ENCODE data around the gene CARD14.
"Not testable (repeated sequence)": the region's sequence is repeated elsewhere in the genome, so short reads cannot be mapped to it uniquely, and the experiment has no call there.

Gene CARD14

DNA sequence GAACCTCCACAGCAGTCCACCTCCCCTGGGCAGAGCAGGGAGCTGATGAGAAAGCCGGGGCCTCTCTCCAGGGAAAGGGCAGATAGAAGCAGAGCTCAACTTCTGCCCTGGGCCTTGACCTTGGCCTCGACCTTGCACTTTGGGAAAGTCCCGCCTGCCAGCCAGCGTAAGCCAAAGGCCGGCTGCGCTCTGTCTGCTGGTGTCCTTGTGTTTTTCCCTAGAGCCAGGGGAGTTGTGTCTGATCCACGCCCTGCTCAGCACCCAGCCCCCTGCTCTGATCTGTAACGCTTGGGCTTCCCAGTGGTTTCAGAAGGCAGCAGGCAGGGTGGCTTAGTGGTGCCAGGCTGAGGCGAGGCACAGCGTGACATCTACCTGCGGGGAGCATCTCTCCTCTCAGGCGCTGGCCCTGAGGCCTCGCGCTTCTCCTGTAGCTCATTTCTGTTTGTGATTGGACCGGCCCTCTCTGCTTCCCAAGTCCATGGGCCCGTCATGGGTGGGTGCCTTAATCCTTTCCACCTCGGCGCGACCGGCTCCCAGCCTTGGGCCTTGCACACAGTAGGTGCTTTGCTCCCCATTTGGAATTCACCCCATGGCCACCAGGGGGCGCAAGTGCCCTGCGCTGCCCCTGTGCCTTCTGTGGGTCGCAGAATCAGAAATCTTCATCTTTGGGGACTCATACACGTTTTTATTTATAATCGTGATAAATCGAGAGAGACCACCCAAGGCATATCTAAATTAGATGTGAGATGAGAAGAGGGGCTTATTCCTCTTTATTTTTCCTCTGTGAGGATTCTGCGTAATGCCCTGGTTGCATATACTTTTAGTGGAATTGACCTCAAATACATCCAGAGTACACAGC, 26.1 kb downstream of the CARD14 start:
- TF ChIP-seq, protein P1, sequence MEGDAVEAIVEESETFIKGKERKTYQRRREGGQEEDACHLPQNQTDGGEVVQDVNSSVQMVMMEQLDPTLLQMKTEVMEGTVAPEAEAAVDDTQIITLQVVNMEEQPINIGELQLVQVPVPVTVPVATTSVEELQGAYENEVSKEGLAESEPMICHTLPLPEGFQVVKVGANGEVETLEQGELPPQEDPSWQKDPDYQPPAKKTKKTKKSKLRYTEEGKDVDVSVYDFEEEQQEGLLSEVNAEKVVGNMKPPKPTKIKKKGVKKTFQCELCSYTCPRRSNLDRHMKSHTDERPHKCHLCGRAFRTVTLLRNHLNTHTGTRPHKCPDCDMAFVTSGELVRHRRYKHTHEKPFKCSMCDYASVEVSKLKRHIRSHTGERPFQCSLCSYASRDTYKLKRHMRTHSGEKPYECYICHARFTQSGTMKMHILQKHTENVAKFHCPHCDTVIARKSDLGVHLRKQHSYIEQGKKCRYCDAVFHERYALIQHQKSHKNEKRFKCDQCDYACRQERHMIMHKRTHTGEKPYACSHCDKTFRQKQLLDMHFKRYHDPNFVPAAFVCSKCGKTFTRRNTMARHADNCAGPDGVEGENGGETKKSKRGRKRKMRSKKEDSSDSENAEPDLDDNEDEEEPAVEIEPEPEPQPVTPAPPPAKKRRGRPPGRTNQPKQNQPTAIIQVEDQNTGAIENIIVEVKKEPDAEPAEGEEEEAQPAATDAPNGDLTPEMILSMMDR (IDR thresholded peaks at IDR 0.05; ENCODE audit: control insufficient read depth, extremely low read depth, insufficient read depth): peak; percentile 52
- no peak overlapping the region for H3K4me3 ChIP-seq (ENCODE audit: low read depth, low read length)
- DNase-seq (ENCODE audit: low read depth): no peak

DNA sequence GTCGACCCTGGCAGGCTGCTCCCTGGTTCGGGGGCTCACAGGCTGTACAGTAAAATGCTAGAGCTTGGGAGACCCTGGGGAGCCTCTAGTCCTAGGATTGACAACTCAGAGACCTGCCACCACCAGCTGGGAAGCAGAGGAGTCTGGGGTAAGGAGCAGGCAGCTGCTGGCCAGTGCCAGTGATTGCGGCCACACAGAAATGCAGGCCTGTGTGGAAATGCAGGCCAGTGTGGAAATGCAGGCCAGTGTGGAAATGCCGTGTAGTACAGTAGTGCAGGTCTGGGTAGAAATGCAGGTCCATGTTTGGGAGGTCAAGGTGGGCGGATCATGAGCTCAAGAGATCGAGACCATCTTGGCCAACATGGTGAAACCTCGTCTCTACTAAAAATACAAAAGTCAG, 26.8 kb downstream of the CARD14 start:
- no peak overlapping the region for H3K4me3 ChIP-seq (ENCODE audit: low read depth, low read length)
- TF ChIP-seq, protein P1 (IDR thresholded peaks at IDR 0.05; ENCODE audit: control insufficient read depth, extremely low read depth, insufficient read depth): no peak
- DNase-seq (ENCODE audit: low read depth): no peak

DNA sequence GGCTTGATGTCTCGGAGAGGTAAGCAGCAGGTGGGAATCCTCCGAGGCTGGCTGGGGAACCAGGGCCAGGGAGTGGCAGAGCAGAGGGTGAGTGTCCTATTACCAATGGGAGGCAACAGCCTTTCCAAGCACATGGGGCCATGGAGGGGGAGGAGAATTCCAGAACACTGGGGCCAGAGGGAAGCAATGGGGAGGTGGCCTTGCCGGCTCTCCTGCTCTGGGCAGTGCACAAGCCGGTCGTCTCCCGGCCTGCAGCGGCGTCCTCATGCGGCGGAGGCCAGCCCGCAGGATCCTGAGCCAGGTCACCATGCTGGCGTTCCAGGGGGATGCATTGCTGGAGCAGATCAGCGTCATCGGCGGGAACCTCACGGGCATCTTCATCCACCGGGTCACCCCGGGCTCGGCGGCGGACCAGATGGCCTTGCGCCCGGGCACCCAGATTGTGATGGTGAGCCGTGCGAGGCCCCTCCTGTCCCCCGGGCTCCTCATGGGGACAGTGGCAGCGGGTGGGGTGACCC, 28.4 kb downstream of the CARD14 start:
- no peak for DNase-seq (ENCODE audit: low read depth)
- TF ChIP-seq, protein P1 (IDR thresholded peaks at IDR 0.05; ENCODE audit: control insufficient read depth, extremely low read depth, insufficient read depth): no peak
- no peak overlapping the region for H3K4me3 ChIP-seq (ENCODE audit: low read depth, low read length)

DNA sequence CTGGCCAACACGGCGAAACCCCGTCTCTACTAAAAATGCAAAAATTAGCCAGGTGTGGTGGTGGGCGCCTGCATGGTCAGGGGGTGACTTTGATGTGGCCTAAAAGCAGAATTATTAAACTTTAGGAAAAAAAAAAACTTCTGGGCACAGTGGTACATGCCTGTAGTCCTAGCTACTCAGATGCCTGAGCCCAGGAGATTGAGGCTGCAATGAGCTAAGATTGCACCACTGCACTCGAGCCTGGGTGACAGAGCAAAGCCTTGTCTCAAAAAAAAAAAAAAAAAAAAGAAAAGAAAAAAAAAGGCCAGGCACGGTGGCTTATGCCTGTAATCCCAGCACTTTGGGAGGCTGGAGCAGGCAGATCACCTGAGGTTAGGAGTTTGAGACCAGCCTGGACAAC, 29.5 kb downstream of the CARD14 start:
- H3K4me3 ChIP-seq (ENCODE audit: low read depth, low read length); DNase-seq (ENCODE audit: low read depth): not testable (repeated sequence)

DNA sequence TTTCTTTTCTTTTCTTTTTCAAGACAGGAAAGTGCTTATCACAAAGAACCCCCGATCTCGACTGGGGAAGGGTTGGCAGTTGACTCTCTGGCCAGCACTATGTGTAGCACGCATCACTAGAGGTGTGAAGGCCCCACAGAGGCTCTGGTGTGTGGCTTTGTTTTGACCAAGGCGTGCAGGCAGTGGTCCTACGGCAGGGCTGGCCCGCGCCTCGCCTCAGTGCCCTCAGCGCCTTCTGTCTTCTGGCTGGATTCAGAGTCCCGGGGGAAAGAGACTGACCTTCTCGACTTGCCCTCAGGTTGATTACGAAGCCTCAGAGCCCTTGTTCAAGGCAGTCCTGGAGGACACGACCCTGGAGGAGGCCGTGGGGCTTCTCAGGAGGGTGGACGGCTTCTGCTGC, 31.6 kb downstream of the CARD14 start:
- DNase-seq (ENCODE audit: low read depth): no peak
- TF ChIP-seq, protein P1 (IDR thresholded peaks at IDR 0.05; ENCODE audit: control insufficient read depth, extremely low read depth, insufficient read depth): no peak
- no peak overlapping the region for H3K4me3 ChIP-seq (ENCODE audit: low read depth, low read length)

DNA sequence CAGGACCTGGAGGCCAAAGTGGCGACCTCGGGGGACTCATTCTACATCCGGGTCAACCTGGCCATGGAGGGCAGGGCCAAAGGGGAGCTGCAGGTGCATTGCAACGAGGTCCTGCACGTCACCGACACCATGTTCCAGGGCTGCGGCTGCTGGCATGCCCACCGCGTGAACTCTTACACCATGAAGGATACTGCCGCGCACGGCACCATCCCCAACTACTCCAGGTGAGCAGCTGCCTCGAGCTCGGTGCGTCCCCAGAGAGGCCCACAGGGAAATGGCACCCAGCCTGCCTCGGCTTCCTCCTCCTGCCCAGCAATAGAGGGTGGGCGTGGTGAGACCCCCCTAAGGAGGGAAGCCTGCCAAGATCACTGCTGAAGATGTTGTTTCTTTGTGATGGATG, 32.4 kb downstream of the CARD14 start:
- H3K4me3 ChIP-seq (ENCODE audit: low read depth, low read length): no peak overlapping the region
- DNase-seq (ENCODE audit: low read depth): no peak
- TF ChIP-seq, protein P1 (IDR thresholded peaks at IDR 0.05; ENCODE audit: control insufficient read depth, extremely low read depth, insufficient read depth): no peak

DNA sequence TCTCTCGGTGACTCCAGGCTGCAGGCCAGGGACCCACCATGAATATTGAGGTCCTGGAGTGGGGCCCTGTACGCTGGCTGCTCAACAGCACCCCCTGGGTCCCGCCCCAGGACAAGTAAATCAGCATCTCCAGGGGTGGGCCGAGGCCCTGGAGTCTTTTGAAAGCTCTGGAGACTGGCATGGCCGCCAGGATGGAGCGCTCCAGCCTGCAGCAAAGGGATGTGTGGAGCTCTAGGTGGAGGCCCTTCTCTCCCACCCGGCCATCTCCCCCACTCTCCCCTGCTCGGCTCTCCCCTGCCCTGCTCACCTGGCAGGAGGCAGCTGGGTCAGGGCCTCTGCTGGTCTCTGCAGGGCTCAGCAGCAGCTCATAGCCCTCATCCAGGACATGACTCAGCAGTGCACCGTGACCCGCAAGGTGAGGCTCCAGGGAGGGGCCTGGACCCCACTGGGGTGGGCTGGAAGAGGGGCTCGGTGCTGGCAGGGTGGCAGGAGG, 33.7 kb downstream of the CARD14 start:
- TF ChIP-seq, protein P1 (IDR thresholded peaks at IDR 0.05; ENCODE audit: control insufficient read depth, extremely low read depth, insufficient read depth): no peak
- DNase-seq (ENCODE audit: low read depth): no peak
- H3K4me3 ChIP-seq (ENCODE audit: low read depth, low read length): no peak overlapping the region

All from LNCaP clone FGC (cell line).